Stimulated activated CD4-positive, alpha-beta T cell treated with anti-CD3 and anti-CD28 coated beads, Interleukin-4, amount 100 ng/mL, for 48 hours (primary cell): ENCODE results near the gene UCKL1.

Experiments used
- DNase-seq, 2 donors: peaks; one replicate each; pipeline ENCODE4 v3.0.0-alpha.2; 2020; ENCODE audit warnings: low read depth in 2 of 2

The UCKL1 gene

GRCh38 chr20:63890201-63890576, 66.0 kb downstream of the UCKL1 start:
- DNase-seq, result no peak
